Panc1 (cell line): ENCODE data around the gene ACOT8. TPM values are rescaled to one million over a fixed set of nuclear protein-coding genes. Genes with fewer than 3 reads are reported as not detected.

ENCODE experiments used
- ATAC-seq: fragments of 200-7000 bp; cut with Tn5 transposase; 2 replicates; pipeline ENCODE4 v1.9.1; 2020; ENCODE audit warnings: mild to moderate bottlenecking, moderate library complexity
- BruUV-seq: library from RNA; stranded (reverse); fragments of 400-500 nt; replicated peaks from 2 replicates; lab custom pipeline; 2021; lab: Mats Ljungman, UMichigan
- CTCF ChIA-PET: fragments of 300-600 bp; sonication (Branson Sonifier 250); formaldehyde crosslinking; loops from one replicate; lab custom pipeline; 2022; ENCODE audit warnings: antibody characterized with exemption; lab: Charles Lee
- POLR2A ChIA-PET: fragments of 300-600 bp; sonication (Branson Sonifier 250); formaldehyde crosslinking; loops from one replicate; lab custom pipeline; 2022; ENCODE audit warnings: antibody characterized with exemption; lab: Charles Lee
- DNase-seq: peaks from one replicate; pipeline ENCODE4 v3.0.0-alpha.2; 2010; ENCODE audit warnings: low read depth, low spot score
- H3K27ac ChIP-seq: 2 replicates; pipeline ENCODE4 v1.5.1; 2011; ENCODE audit warnings: mild to moderate bottlenecking, low read length, inconsistent platforms
- H3K27me3 ChIP-seq: fragments of 200-500 bp; sonication (Bioruptor generic); 2 replicates; pipeline ENCODE4 v1.6.0; 2014; ENCODE audit warnings: low read length, inconsistent platforms; ENCODE audit not compliant: control insufficient read depth, insufficient read depth
- H3K36me3 ChIP-seq: fragments of 200-500 bp; sonication (Bioruptor generic); 2 replicates; pipeline ENCODE4 v1.5.1; 2014; ENCODE audit warnings: inconsistent platforms, mild to moderate bottlenecking, low read length, moderate library complexity; ENCODE audit not compliant: control insufficient read depth, insufficient read depth
- H3K4me1 ChIP-seq: 2 replicates; pipeline ENCODE4 v1.5.1; 2011; ENCODE audit warnings: inconsistent platforms, mild to moderate bottlenecking, low read length, moderate library complexity; ENCODE audit not compliant: control insufficient read depth, insufficient read depth
- H3K4me3 ChIP-seq, 2 experiments: 2 replicates each; pipeline ENCODE4 v1.5.1; 2011 to 2012; ENCODE audit warnings: low read depth in 2 of 2, low read length in 2 of 2, mild to moderate bottlenecking in 2 of 2, inconsistent platforms in 1 of 2, moderate library complexity in 1 of 2
- H3K9me3 ChIP-seq: fragments of 200-500 bp; sonication (Bioruptor generic); 2 replicates; pipeline ENCODE4 v1.5.1; 2014; ENCODE audit warnings: low read depth, mild to moderate bottlenecking, inconsistent platforms, low read length, moderate library complexity; ENCODE audit not compliant: control insufficient read depth, insufficient read depth
- CTCF ChIP-seq: fragments of 450-650 bp; IDR thresholded peaks from 2 replicates; pipeline ENCODE4 v1.5.1; 2017; ENCODE audit warnings: mild to moderate bottlenecking
- POLR2AphosphoS5 ChIP-seq: IDR thresholded peaks from 2 replicates; pipeline ENCODE4 v1.6.1; 2012; ENCODE audit warnings: mild to moderate bottlenecking, low read depth, low read length, moderate library complexity
- REST ChIP-seq, 2 experiments: IDR thresholded peaks; 2 replicates each; pipeline ENCODE4 v1.6.1; 2011 to 2012; ENCODE audit warnings: low read depth in 2 of 2, control low read depth in 1 of 2, low read length in 1 of 2, mild to moderate bottlenecking in 1 of 2, moderate library complexity in 1 of 2; ENCODE audit not compliant: insufficient read depth in 1 of 2
- SIN3A ChIP-seq: IDR thresholded peaks from 2 replicates; pipeline ENCODE4 v1.6.1; 2012; ENCODE audit warnings: low read depth, mild to moderate bottlenecking, low read length, moderate library complexity, borderline replicate concordance; ENCODE audit not compliant: insufficient read depth
- TCF7L2 ChIP-seq: IDR thresholded peaks from 2 replicates; pipeline ENCODE4 v1.6.1; 2011; ENCODE audit warnings: mild to moderate bottlenecking, low read depth, low read length, inconsistent platforms
- in situ Hi-C: cut with HindIII; loops from 2 replicates; pipeline ENCODE4 v1.10.0; 2016; ENCODE audit warnings: low sequenced_read_pairs, low pct_unique_long_range_greater_than_20kb
- intact Hi-C: fragments of 100-400 bp; cut with micrococcal nuclease; formaldehyde crosslinking; loops from one replicate; pipeline ENCODE4 v1.10.0; 2022; ENCODE audit not compliant: unreplicated experiment
- total RNA-seq: library from RNA; stranded (reverse); gene quantifications from one replicate; pipeline ENCODE4 v1.2.1, GENCODE V29; 2021; ENCODE audit not compliant: unreplicated experiment

ACOT8 gene
- total RNA-seq, 1 experiment from 2014 or later: 21.1 TPM

GRCh38 chr20:45857882-45858216, 657 bp upstream of the ACOT8 start:
- TF ChIP-seq POLR2AphosphoS5: no peak
- no peak for TF ChIP-seq TCF7L2
- DNase-seq: no peak
- no peaks in the 10 kb centered on the region for H3K27me3 ChIP-seq
- BruUV-seq: no TSS peak
- intact Hi-C loops (no loop called here), in situ Hi-C loops (no loop called here)
- H3K36me3 ChIP-seq: no peaks in the 10 kb centered on the region; the same call in none of the 2 replicates
- CTCF ChIA-PET: no interaction called here
- POLR2A ChIA-PET: no interaction called here
- no peaks in the 10 kb centered on the region for H3K9me3 ChIP-seq
- H3K4me1 ChIP-seq: peaks cover 10% of the 10 kb centered on the region
- peak overlapping the region; percentile 81 to 93 for H3K4me3 ChIP-seq
- H3K27ac ChIP-seq: peak overlapping the region; percentile 85
- ATAC-seq: peak; percentile 62

- Histone ChIP-seq H3K4me1 (peaks cover 10% of the 10 kb centered on the region), H3K27me3 (no peaks in the 10 kb centered on the region), H3K9me3 (no peaks in the 10 kb centered on the region), H3K27ac (no peak overlapping the region), H3K36me3 (no peaks in the 10 kb centered on the region; the same call in none of the 2 replicates), H3K4me3 (no peak overlapping the region)
- CTCF ChIA-PET: no interaction called here
- DNase-seq (no peak), ATAC-seq (no peak)
- POLR2A ChIA-PET: no interaction called here
- in situ Hi-C loops: no loop called here
- TF ChIP-seq TCF7L2: no peak
- TF ChIP-seq SIN3A: no peak
- no peak for TF ChIP-seq POLR2AphosphoS5
- TF ChIP-seq CTCF: no peak
- TF ChIP-seq REST (IDR thresholded peaks at IDR 0.05; ENCODE audit: insufficient read depth in 1 of 2, low read depth in 2 of 2, low read length in 1 of 2): no peak
- intact Hi-C loops: no loop called here
- BruUV-seq: no TSS peak
Measured at GRCh38 chr20:45853484-45853883, 3.7 kb downstream of the ACOT8 start.

- ATAC-seq: no peak
- BruUV-seq: no TSS peak
- no peak for TF ChIP-seq CTCF
- no peak for TF ChIP-seq SIN3A
- TF ChIP-seq REST (IDR thresholded peaks at IDR 0.05; ENCODE audit: insufficient read depth in 1 of 2, low read depth in 2 of 2, low read length in 1 of 2): no peak
- no peak for TF ChIP-seq TCF7L2
- TF ChIP-seq POLR2AphosphoS5: no peak
- H3K27me3 ChIP-seq: no peaks in the 10 kb centered on the region
- H3K36me3 ChIP-seq: no peaks in the 10 kb centered on the region; the same call in none of the 2 replicates
- intact Hi-C loops (no loop called here), in situ Hi-C loops (no loop called here)
- no peak overlapping the region for H3K4me3 ChIP-seq
- H3K9me3 ChIP-seq: no peaks in the 10 kb centered on the region
- CTCF ChIA-PET: interaction anchor here (0.7 kb wide), 1 partner anchor 53 kb away, joined by 3 read pairs; no protein-coding TSS in a partner anchor
- POLR2A ChIA-PET: no interaction called here
- peaks cover 7% of the 10 kb centered on the region for H3K4me1 ChIP-seq
- no peak overlapping the region for H3K27ac ChIP-seq
- no peak for DNase-seq
Measured at GRCh38 chr20:45852326-45852725, 4.9 kb downstream of the ACOT8 start.
